ENCODE measurements around the gene ALDH1A1. TPM values are rescaled to one million over a fixed set of nuclear protein-coding genes. Genes with fewer than 3 reads are reported as not detected.
A peak's percentile ranks its signal among the peaks of the same experiment; 100 is the strongest.

Gene ALDH1A1
- total RNA-seq, 1 donor from 2014 or later: 43.9 TPM

- no peaks in the 10 kb centered on the region for H3K36me3 ChIP-seq
- H3K4me3 ChIP-seq: peak overlapping the region; percentile 51 to 69
- H3K9me3 ChIP-seq: no peaks in the 10 kb centered on the region
- peaks cover 0 to 14% of the 10 kb centered on the region in 2 donors for H3K4me1 ChIP-seq
- no peaks in the 10 kb centered on the region for H3K27me3 ChIP-seq
- intact Hi-C loops (cut with DNase I): loop anchor here (5.0 to 10.0 kb wide), 2 partner anchors 91 to 237 kb away; no protein-coding TSS in a partner anchor
- TF ChIP-seq, protein P1, sequence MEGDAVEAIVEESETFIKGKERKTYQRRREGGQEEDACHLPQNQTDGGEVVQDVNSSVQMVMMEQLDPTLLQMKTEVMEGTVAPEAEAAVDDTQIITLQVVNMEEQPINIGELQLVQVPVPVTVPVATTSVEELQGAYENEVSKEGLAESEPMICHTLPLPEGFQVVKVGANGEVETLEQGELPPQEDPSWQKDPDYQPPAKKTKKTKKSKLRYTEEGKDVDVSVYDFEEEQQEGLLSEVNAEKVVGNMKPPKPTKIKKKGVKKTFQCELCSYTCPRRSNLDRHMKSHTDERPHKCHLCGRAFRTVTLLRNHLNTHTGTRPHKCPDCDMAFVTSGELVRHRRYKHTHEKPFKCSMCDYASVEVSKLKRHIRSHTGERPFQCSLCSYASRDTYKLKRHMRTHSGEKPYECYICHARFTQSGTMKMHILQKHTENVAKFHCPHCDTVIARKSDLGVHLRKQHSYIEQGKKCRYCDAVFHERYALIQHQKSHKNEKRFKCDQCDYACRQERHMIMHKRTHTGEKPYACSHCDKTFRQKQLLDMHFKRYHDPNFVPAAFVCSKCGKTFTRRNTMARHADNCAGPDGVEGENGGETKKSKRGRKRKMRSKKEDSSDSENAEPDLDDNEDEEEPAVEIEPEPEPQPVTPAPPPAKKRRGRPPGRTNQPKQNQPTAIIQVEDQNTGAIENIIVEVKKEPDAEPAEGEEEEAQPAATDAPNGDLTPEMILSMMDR (IDR thresholded peaks at IDR 0.05): no peak
- H3K27ac ChIP-seq: peak overlapping the region; percentile 76 to 91
- DNase-seq (ENCODE audit: low spot score in 2 of 2): no peak
These were observed 4.8 kb downstream of the ALDH1A1 start for GRCh38 chr9:72947984-72948465.

DNA sequence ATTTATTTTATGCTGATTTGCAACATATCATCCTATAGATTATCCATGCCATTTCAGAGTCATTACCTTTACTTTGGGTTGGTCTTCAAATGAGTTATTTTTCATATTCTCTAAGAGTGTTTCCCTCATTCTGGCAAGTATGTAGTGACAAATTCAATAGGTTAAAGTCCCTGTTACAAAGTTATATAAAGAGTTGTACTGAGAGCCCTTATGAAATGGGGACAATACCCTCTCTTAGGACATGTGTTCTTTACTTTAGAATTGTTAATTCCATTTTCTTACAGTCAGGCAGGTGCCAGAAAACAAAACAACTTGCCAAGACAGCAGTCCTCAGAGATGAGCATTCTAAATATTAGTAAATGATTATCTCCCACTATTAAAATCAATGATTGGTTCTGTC lies 6.0 kb downstream of the ALDH1A1 start:
- no peak for DNase-seq (ENCODE audit: low spot score in 2 of 2)
- TF ChIP-seq, protein P1 (IDR thresholded peaks at IDR 0.05): no peak
- H3K36me3 ChIP-seq: no peaks in the 10 kb centered on the region
- H3K27me3 ChIP-seq: no peaks in the 10 kb centered on the region
- peak overlapping the region in 1 of 2 donors; percentile 69 for H3K4me3 ChIP-seq
- H3K27ac ChIP-seq: peak overlapping the region; percentile 76 to 91
- no peaks in the 10 kb centered on the region for H3K9me3 ChIP-seq
- intact Hi-C loops (cut with DNase I): loop anchor here (5.0 to 10.0 kb wide), 2 partner anchors 90 to 238 kb away; no protein-coding TSS in a partner anchor
- H3K4me1 ChIP-seq: peaks cover 0 to 16% of the 10 kb centered on the region in 2 donors

DNA sequence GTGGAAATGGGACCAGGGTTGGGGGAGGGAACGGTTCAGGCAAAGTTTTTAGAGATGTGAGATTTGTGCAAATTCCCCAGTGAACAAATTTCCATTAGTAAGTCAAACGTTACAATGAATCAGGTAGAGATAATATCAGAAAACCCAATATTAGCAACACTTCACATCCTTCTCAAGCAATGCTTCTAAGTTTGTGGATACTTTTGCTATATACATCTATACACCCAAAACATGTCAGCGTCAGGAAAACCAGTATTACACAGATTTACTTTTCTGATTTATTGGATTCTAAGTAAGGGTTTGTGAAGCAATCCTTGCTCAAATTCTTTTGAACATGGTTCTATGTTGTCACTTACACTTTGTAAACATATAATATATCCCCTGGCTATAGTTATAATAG lies 6.5 kb downstream of the ALDH1A1 start:
- Histone ChIP-seq H3K27me3 (no peaks in the 10 kb centered on the region), H3K4me3 (peak overlapping the region in 1 of 2 donors; percentile 24), H3K36me3 (no peaks in the 10 kb centered on the region), H3K4me1 (peaks cover 0 to 16% of the 10 kb centered on the region in 2 donors), H3K9me3 (no peaks in the 10 kb centered on the region), H3K27ac (peak overlapping the region; percentile 76 to 91)
- intact Hi-C loops (cut with DNase I): loop anchor here (5.0 to 10.0 kb wide), 2 partner anchors 89 to 238 kb away; no protein-coding TSS in a partner anchor
- TF ChIP-seq, protein P1 (IDR thresholded peaks at IDR 0.05): no peak
- DNase-seq (ENCODE audit: low spot score in 2 of 2): no peak

- DNase-seq (ENCODE audit: low spot score in 2 of 2): no peak
- Histone ChIP-seq H3K4me1 (peaks cover 0 to 16% of the 10 kb centered on the region in 2 donors), H3K27ac (peak overlapping the region; percentile 51 to 91), H3K4me3 (peak overlapping the region in 1 of 2 donors; percentile 24), H3K9me3 (no peaks in the 10 kb centered on the region), H3K27me3 (no peaks in the 10 kb centered on the region), H3K36me3 (no peaks in the 10 kb centered on the region)
- intact Hi-C loops (cut with DNase I): loop anchor here (5.0 to 10.0 kb wide), 2 partner anchors 88 to 239 kb away; no protein-coding TSS in a partner anchor
- TF ChIP-seq, protein P1 (IDR thresholded peaks at IDR 0.05): no peak
These were observed 7.5 kb downstream of the ALDH1A1 start for GRCh38 chr9:72945391-72945790.

DNA sequence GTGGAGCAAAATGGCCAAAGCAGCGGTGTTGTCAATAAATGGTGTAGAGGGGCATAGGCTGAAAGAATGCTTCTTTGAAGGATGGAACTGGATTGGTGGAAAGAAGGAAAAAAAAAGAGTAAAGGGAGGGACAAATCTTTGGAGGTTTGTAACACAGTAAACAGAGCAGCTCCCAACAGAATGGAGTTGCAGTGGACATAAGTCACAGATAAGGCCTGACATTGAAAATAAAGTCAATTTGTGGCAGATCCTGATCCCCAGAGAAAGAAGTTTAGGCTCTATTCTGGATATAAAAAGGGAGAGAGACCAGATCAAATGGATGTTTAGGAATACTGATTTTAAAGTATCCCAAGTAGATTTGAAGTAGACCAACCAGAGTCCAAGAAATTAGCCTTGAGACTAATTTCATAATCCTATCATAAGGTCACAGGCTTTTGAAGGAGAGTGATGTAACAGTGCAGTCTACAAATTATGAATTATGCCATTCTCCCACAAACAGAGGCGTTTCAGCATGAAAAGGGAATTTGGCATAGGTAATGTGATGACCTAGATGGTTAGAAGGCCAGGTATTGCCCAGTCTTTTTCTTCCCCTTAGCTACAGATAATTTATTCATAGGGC lies 8.9 kb downstream of the ALDH1A1 start:
- Histone ChIP-seq H3K9me3 (no peaks in the 10 kb centered on the region), H3K4me3 (no peak overlapping the region), H3K36me3 (peaks cover 3 to 4% of the 10 kb centered on the region in 2 donors), H3K4me1 (peaks cover 0 to 16% of the 10 kb centered on the region in 2 donors), H3K27ac (peak overlapping the region in 1 of 2 donors; percentile 91), H3K27me3 (no peaks in the 10 kb centered on the region)
- TF ChIP-seq, protein P1 (IDR thresholded peaks at IDR 0.05): no peak
- DNase-seq (ENCODE audit: low spot score in 2 of 2): no peak
- intact Hi-C loops (cut with DNase I): loop anchor here (10.0 kb wide), 1 partner anchor 241 kb away; no protein-coding TSS in a partner anchor
